ENCODE measurements around the gene KRTAP19-1. TPM values are rescaled to one million over a fixed set of nuclear protein-coding genes. Genes with fewer than 3 reads are reported as not detected.

KRTAP19-1 gene
- total RNA-seq, 1 donor from 2014 or later = not detected

Small RNA genes lying within 50 kb of the gene (small RNA-seq; reads per million reads assigned to genes)
- gene AP000567.1 (ENCODE audit: low replicate concordance) (not detected), gene KRTAP19-10P (ENCODE audit: low replicate concordance) (not detected), gene KRTAP19-9P (ENCODE audit: low replicate concordance) (not detected)

Other genes starting within 250 kb of the KRTAP19-1 start
- not detected for gene KRTAP24-1, start 197.4 kb downstream of the KRTAP19-1 start, total RNA-seq
- gene KRTAP25-1, start 190.9 kb downstream of the KRTAP19-1 start, total RNA-seq = not detected
- gene KRTAP26-1, start 160.1 kb downstream of the KRTAP19-1 start, total RNA-seq = not detected
- not detected for gene KRTAP27-1, start 142.7 kb downstream of the KRTAP19-1 start, total RNA-seq
- gene KRTAP23-1, start 131.8 kb downstream of the KRTAP19-1 start, total RNA-seq = not detected
- gene KRTAP13-2, start 108.1 kb downstream of the KRTAP19-1 start, total RNA-seq = not detected
- not detected for gene KRTAP13-1, start 84.3 kb downstream of the KRTAP19-1 start, total RNA-seq
- not detected for gene KRTAP13-3, start 54.4 kb downstream of the KRTAP19-1 start, total RNA-seq
- gene KRTAP13-4, start 50.1 kb downstream of the KRTAP19-1 start, total RNA-seq = not detected
- not detected for gene KRTAP15-1, start 40.1 kb downstream of the KRTAP19-1 start, total RNA-seq
- gene KRTAP19-2, start 7.1 kb upstream of the KRTAP19-1 start, total RNA-seq = not detected
- gene KRTAP19-3, start 11.6 kb upstream of the KRTAP19-1 start, total RNA-seq = not detected
- not detected for gene KRTAP19-4, start 16.8 kb upstream of the KRTAP19-1 start, total RNA-seq
- gene KRTAP19-5, start 21.8 kb upstream of the KRTAP19-1 start, total RNA-seq = not detected
- gene KRTAP19-6, start 61.5 kb upstream of the KRTAP19-1 start, total RNA-seq = not detected
- not detected for gene KRTAP19-7, start 80.9 kb upstream of the KRTAP19-1 start, total RNA-seq
- gene KRTAP22-2, start 110.0 kb upstream of the KRTAP19-1 start, total RNA-seq = not detected
- gene KRTAP6-3, start 112.1 kb upstream of the KRTAP19-1 start, total RNA-seq = not detected
- gene KRTAP6-2, start 118.5 kb upstream of the KRTAP19-1 start, total RNA-seq = not detected
- gene KRTAP22-1, start 120.7 kb upstream of the KRTAP19-1 start, total RNA-seq = not detected
- gene KRTAP6-1, start 133.6 kb upstream of the KRTAP19-1 start, total RNA-seq = not detected
- not detected for gene KRTAP20-1, start 136.1 kb upstream of the KRTAP19-1 start, total RNA-seq
- not detected for gene KRTAP20-4, start 140.3 kb upstream of the KRTAP19-1 start, total RNA-seq
- gene KRTAP20-2, start 154.8 kb upstream of the KRTAP19-1 start, total RNA-seq = not detected
- not detected for gene KRTAP20-3, start 162.5 kb upstream of the KRTAP19-1 start, total RNA-seq
- gene KRTAP21-3, start 238.4 kb upstream of the KRTAP19-1 start, total RNA-seq = not detected